ENCODE results near the gene PDE4A.

Gene PDE4A

DNA sequence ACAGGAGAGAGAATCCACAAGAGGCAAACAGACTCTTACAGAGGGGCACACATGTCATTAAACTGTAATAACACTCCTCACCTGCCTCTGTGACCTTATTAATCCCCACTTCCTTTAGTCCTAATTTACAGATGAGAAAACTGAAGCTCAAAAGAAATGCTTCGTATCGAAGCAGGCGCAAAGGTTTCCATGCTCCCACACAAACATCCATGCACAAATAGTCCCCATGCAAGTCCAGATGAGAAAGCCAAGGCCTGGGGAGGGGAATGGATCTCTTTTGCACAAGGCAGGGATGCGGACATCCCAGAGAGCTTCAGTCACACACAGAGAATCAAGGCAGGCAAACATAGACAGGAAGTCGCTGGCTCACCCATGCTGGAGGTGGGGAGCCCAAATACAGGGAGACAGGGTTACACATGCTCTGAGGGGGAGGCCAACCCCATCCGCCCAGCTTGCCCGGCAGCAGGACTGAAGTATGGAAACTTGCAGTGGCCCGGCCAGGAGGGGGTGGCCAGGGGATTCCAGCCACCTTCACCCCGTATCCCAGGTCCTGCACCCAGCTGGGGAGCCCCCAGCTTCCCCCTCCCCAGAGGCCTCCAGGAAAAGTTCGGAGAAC is 96.4 kb downstream of the PDE4A start:
- DNase-seq = no peak

DNA sequence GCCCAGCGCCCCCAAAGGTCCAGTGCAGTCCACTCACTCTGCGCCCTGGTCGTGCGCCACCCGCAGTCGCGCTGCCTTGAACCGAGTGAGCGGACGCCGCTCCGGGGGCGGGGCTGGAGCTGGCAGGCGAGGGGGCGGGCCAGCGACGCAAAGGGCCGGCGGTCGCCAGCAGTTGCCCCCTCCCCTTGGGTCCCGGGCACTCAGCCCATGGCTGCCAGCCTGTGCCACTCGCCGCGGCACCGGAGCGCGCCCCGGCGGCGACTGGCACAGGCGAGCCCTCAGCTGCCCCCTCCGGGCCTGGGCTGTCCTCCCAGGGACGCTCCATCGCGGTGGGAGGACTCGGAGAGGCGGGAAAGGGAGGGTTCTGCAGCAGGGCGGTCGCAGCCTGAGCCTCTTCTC is 97.0 kb downstream of the PDE4A start, which contains the start of gene S1PR5:
TSS of gene S1PR5 (minus strand) at position 87 of the 399 bp plus-strand sequence. CDS start 2,436 bp downstream, outside the sequence.
- DNase-seq = peak in 1 of 3 donors; percentile 35

DNA sequence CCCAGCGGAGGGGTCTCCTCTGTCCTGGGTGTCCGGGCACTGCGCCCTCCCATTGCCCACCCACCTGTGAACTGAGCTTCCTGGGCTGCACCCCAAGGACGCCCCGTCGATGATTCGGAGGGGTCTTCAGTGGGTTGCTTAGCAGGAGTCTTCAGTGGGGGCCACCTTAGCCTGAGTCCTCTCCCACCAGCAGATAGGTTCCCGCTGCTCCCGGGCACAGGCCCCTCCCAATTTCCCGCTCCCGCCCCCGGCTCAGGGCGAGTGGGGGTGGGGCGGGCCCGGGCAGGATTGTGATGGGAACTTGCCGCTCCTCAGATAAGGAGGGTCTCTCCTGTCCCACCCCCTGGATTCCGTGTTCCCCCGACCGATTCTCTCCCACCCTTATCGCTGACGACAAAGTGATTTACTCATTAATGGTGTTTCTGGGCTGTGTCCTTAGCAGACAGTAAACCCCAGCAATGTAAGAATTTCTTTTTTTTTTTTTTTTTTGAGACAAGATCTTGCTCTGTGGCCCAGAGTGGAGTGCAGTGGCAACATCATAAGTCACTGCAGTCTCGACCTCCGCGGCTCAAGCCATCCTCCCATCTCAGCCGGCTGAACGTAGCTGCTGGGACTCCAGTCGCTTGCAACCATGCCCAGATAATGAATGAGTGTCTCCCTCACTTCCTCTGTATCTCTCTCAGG is 97.6 kb downstream of the PDE4A start:
- peak in 2 of 3 donors; percentile 27 to 31 for DNase-seq

DNA sequence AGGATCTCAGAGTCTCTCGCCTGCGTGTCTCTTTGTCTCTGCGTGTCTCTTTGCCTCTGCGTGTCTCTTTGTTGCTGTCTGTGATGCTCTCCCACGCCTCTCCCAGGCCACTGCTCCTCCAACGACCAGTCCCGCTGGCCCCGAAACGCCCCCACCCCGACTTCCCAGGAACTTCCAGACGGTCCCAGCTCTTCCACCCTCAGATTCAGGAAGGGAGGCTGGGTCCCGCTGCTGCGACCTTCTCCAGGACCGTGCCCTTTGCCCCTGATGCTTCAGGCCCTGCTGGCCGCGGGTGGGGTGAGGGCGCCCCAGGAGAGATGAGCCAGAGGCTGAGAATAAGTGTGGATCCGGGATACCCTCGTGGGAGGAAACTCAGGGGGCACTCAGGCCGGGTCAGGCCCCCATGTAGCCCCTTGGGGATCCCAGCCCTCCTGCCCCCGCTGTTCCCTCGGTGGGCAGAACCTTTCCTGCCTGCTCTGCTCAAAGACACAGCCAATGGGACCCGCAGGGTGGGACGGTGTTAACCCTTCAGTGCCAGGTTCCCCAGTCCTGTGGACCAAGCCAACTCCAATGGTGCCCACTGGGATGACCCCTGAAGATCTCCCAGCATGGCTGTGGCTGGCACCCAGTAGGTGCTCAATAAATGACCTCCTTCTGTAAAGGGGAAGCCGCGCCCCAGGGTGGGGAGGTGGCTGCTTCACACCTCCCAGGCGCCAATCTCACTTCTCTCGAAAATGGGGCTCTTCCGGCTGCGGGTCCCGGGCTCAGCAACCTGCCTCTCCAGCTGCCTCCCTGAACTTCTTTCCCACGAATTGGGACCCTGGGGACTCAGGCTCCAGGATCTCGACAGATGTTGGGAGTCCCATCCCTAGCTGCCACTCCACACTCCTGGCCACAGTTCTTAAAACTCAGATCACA is 98.4 kb downstream of the PDE4A start:
- DNase-seq = peak in 1 of 3 donors; percentile 47

All from suppressor macrophage treated with lipopolysaccharide for 1 hour (primary cell).